SK-N-SH (cell line): ENCODE results near the gene HBB. TPM values are rescaled to one million over a fixed set of nuclear protein-coding genes. Genes with fewer than 3 reads are reported as not detected.

Experiments
- CTCF ChIA-PET: fragments of 300-600, 350-600 bp; formaldehyde crosslinking; extraction: SDS; loops from one replicate; lab custom pipeline; 2021; lab: Yijun Ruan, JAX
- POLR2A ChIA-PET: fragments of 350-600 bp; sonication (Branson Sonifier 250); formaldehyde crosslinking; extraction: SDS; loops from one replicate; lab custom pipeline; 2020; ENCODE audit warnings: antibody characterized with exemption, inconsistent platforms; lab: Yijun Ruan, JAX
- DNase-seq: peaks from one replicate; pipeline ENCODE4 v3.0.0; 2012
- H2AFZ ChIP-seq: fragments of 200-600 bp; sonication (generic); 2 replicates; pipeline ENCODE4 v1.8.1; 2016; ENCODE audit warnings: antibody characterized with exemption, mild to moderate bottlenecking, low read depth
- H3F3A ChIP-seq: fragments of 200-600 bp; sonication (generic); replicated peaks from 2 replicates; pipeline ENCODE3; 2016; ENCODE audit warnings: antibody characterized with exemption, mild to moderate bottlenecking; ENCODE audit not compliant: insufficient read depth
- H3K27ac ChIP-seq, 2 experiments: fragments of 200-500 bp in 1 of 2; fragments of 200-600 bp in 1 of 2; sonication (Bioruptor generic) in 1 of 2; sonication (generic), shearing (Covaris generic) in 1 of 2; 2 replicates each; pipeline versions ENCODE4 v1.5.1 to v1.6.1; 2014 to 2016; ENCODE audit warnings: low read depth in 2 of 2, inconsistent platforms in 1 of 2, low read length in 1 of 2, mild to moderate bottlenecking in 1 of 2, mixed read lengths in 1 of 2
- H3K27me3 ChIP-seq: fragments of 200-600 bp; sonication (generic), shearing (Covaris generic); 2 replicates; pipeline ENCODE4 v1.6.1; 2016; ENCODE audit warnings: mixed run types; ENCODE audit not compliant: insufficient read depth
- H3K36me3 ChIP-seq, 2 experiments: fragments of 200-500 bp in 1 of 2; fragments of 200-600 bp in 1 of 2; sonication (Bioruptor generic) in 1 of 2; sonication (generic) in 1 of 2; replicated peaks in 1 of 2; 2 replicates each; pipeline versions ENCODE3 to v1.5.1; 2014 to 2016; ENCODE audit warnings: low read length in 1 of 2, mild to moderate bottlenecking in 1 of 2; ENCODE audit not compliant: insufficient read depth in 2 of 2, control insufficient read depth in 1 of 2
- H3K4me1 ChIP-seq, 2 experiments: fragments of 200-500 bp in 1 of 2; fragments of 200-600 bp in 1 of 2; sonication (Bioruptor generic) in 1 of 2; sonication (generic), shearing (Covaris generic) in 1 of 2; 2 replicates each; pipeline versions ENCODE4 v1.5.1 to v1.6.1; 2014 to 2016; ENCODE audit warnings: low read depth in 1 of 2, low read length in 1 of 2, mixed run types in 1 of 2; ENCODE audit not compliant: insufficient read depth in 2 of 2, control insufficient read depth in 1 of 2
- H3K4me2 ChIP-seq: fragments of 200-600 bp; sonication (generic), shearing (Covaris generic); 2 replicates; pipeline ENCODE4 v1.6.1; 2017; ENCODE audit warnings: mixed run types
- H3K4me3 ChIP-seq, 2 experiments: fragments of 200-500 bp in 1 of 2; fragments of 200-600 bp in 1 of 2; sonication (Bioruptor generic) in 1 of 2; sonication (generic), shearing (Covaris generic) in 1 of 2; 2 replicates each; pipeline versions ENCODE4 v1.5.1 to v1.8.1; 2014 to 2016; ENCODE audit warnings: low read depth in 2 of 2, inconsistent platforms in 1 of 2, low read length in 1 of 2, mild to moderate bottlenecking in 1 of 2, mixed read lengths in 1 of 2, moderate library complexity in 1 of 2
- H3K79me2 ChIP-seq: fragments of 200-600 bp; sonication (generic); 2 replicates; pipeline ENCODE4 v1.8.1; 2017; ENCODE audit warnings: mild to moderate bottlenecking; ENCODE audit not compliant: insufficient read depth
- H3K9ac ChIP-seq: fragments of 200-600 bp; sonication (generic); 2 replicates; pipeline ENCODE4 v1.6.1; 2017; ENCODE audit warnings: mixed run types
- H3K9me2 ChIP-seq: fragments of 200-600 bp; sonication (generic); 2 replicates; pipeline ENCODE4 v1.6.1; 2017; ENCODE audit warnings: mixed run types
- H3K9me3 ChIP-seq: fragments of 200-600 bp; sonication (generic); 2 replicates; pipeline ENCODE4 v1.6.1; 2017; ENCODE audit warnings: mixed run types, mild to moderate bottlenecking, moderate library complexity
- H4K20me1 ChIP-seq: fragments of 200-600 bp; sonication (generic); 2 replicates; pipeline ENCODE4 v1.6.1; 2017; ENCODE audit warnings: mild to moderate bottlenecking, mixed run types; ENCODE audit not compliant: insufficient read depth
- EZH2phosphoT487 ChIP-seq: fragments of 200-600 bp; sonication (generic); IDR thresholded peaks from 2 replicates; pipeline ENCODE4 v1.6.1; 2017; ENCODE audit warnings: low read depth, mixed run types, mild to moderate bottlenecking, antibody characterized with exemption, moderate library complexity, borderline replicate concordance
- FOXJ3 ChIP-seq: sonication (generic); formaldehyde crosslinking; IDR thresholded peaks from 2 replicates; pipeline ENCODE4 v1.5.1; 2020; ENCODE audit warnings: mild to moderate bottlenecking, missing genetic modification reagents
- GABPA ChIP-seq: IDR thresholded peaks from 2 replicates; pipeline ENCODE4 v1.4.0; 2012; ENCODE audit warnings: low read depth, mild to moderate bottlenecking
- JUND ChIP-seq: IDR thresholded peaks from 2 replicates; pipeline ENCODE4 v1.4.0; 2012
- PBX3 ChIP-seq: IDR thresholded peaks from 2 replicates; pipeline ENCODE4; 2012
- RAD21 ChIP-seq: IDR thresholded peaks from 2 replicates; pipeline ENCODE4 v1.6.1; 2012; ENCODE audit warnings: mild to moderate bottlenecking, low read length
- REST ChIP-seq: IDR thresholded peaks from 2 replicates; pipeline ENCODE4 v1.6.1; 2012; ENCODE audit warnings: mild to moderate bottlenecking, low read depth, low read length, moderate library complexity
- SMC3 ChIP-seq: IDR thresholded peaks from 2 replicates; pipeline ENCODE4 v1.6.1; 2012; ENCODE audit warnings: low read depth, low read length, improper control_type of control experiment
- USF1 ChIP-seq: IDR thresholded peaks from 2 replicates; pipeline ENCODE4 v1.4.0; 2012; ENCODE audit warnings: low read depth, borderline replicate concordance
- USF2 ChIP-seq: fragments of 150-350 bp; IDR thresholded peaks from 2 replicates; pipeline ENCODE4 v1.6.1; 2017; ENCODE audit warnings: antibody characterized with exemption, low read length, low read depth, borderline replicate concordance
- WGBS: methylation state at CpG from one replicate; pipeline ENCODE4 v1.1.6; 2017; ENCODE audit warnings: low lambda C conversion rate; 5-methylcytosine and 5-hydroxymethylcytosine counted together
- polyA plus RNA-seq, 3 experiments: library from polyadenylated mRNA; depleted of rRNA; stranded (reverse); fragments of >200 nt; gene quantifications; 2 replicates each; pipeline ENCODE4 v1.2.3, GENCODE V29; 2012

HBB gene
- polyA plus RNA-seq, 1 of the 3 experiments (the other 2 are of a cell fraction): not detected

- TF ChIP-seq USF1: no peak
Measured at GRCh38 chr11:5234381-5234834, 7.5 kb upstream of the HBB start, which contains the start of gene HBD (continued).

- no peak for TF ChIP-seq GABPA
- TF ChIP-seq FOXJ3: no peak
- no peak for TF ChIP-seq SMC3
- no peak for TF ChIP-seq REST
- no peak for TF ChIP-seq PBX3
- no peak for TF ChIP-seq EZH2phosphoT487
- no peak for TF ChIP-seq JUND
Measured at GRCh38 chr11:5233307-5233706, 6.4 kb upstream of the HBB start.

GRCh38 chr11:5232821-5233220, 6.0 kb upstream of the HBB start:
- Histone ChIP-seq H3F3A (no peaks in the 10 kb centered on the region), H3K79me2 (no peaks in the 10 kb centered on the region), H3K9me3 (no peaks in the 10 kb centered on the region), H3K9ac (no peak overlapping the region), H3K36me3 (no peaks in the 10 kb centered on the region), H3K4me3 (no peak overlapping the region), H3K4me2 (no peak overlapping the region), H3K9me2 (no peaks in the 10 kb centered on the region), H2AFZ (no peak overlapping the region), H3K27ac (no peak overlapping the region), H4K20me1 (no peaks in the 10 kb centered on the region), H3K27me3 (no peaks in the 10 kb centered on the region), H3K4me1 (no peaks in the 10 kb centered on the region)
- ChIA-PET POLR2A (no interaction called here), CTCF (no interaction called here)
- TF ChIP-seq JUND (no peak), RAD21 (no peak), USF1 (no peak), FOXJ3 (no peak), USF2 (no peak)
- DNase-seq: no peak
- 31% methylated on average over 2 of the region's 2 CpGs for WGBS

More at GRCh38 chr11:5233307-5233706, 6.4 kb upstream of the HBB start:
- Histone ChIP-seq H3K27me3 (no peaks in the 10 kb centered on the region), H3K79me2 (no peaks in the 10 kb centered on the region), H3K4me2 (no peak overlapping the region), H3K9me3 (no peaks in the 10 kb centered on the region), H3F3A (no peaks in the 10 kb centered on the region), H3K4me1 (no peaks in the 10 kb centered on the region), H3K9ac (no peak overlapping the region), H3K4me3 (no peak overlapping the region), H2AFZ (no peak overlapping the region), H3K27ac (no peak overlapping the region), H3K9me2 (no peaks in the 10 kb centered on the region), H3K36me3 (no peaks in the 10 kb centered on the region), H4K20me1 (no peaks in the 10 kb centered on the region)
- no peak for DNase-seq
- 6% methylated on average over 1 of the region's 1 CpG for WGBS
- CTCF ChIA-PET: no interaction called here
- POLR2A ChIA-PET: no interaction called here
